H1 (cell line): ENCODE data around the gene DNA2. TPM values are rescaled to one million over a fixed set of nuclear protein-coding genes. Genes with fewer than 3 reads are reported as not detected.

Experiments used
- CTCF ChIA-PET: fragments of 300-600 bp; sonication (Branson Sonifier 250); formaldehyde crosslinking; loops from one replicate; lab custom pipeline; 2021; ENCODE audit not compliant: partially characterized antibody; lab: Charles Lee
- POLR2A ChIA-PET: fragments of 300-600 bp; sonication (Branson Sonifier 250); formaldehyde crosslinking; loops from one replicate; lab custom pipeline; 2021; ENCODE audit warnings: inconsistent platforms; ENCODE audit not compliant: partially characterized antibody; lab: Charles Lee
- DNase-seq, 2 experiments: peaks; one replicate each; pipeline versions ENCODE4 v3.0.0 to v3.0.0-alpha.2; 2010 to 2022; ENCODE audit warnings: low spot score in 2 of 2, low read depth in 1 of 2, mixed read lengths in 1 of 2
- FAIRE-seq: peaks from 2 replicates; lab custom pipeline; 2011; peaks lifted over from hg19 to GRCh38; lab: Jason Lieb, UNC
- H2AFZ ChIP-seq: 2 replicates; pipeline ENCODE4 v1.8.1; 2012; ENCODE audit warnings: low read length, inconsistent platforms
- H2AK5ac ChIP-seq: 2 replicates; pipeline ENCODE4 v1.6.1; 2013; ENCODE audit warnings: low read depth, low read length
- H2BK120ac ChIP-seq: replicated peaks from 2 replicates; pipeline ENCODE3; 2013; ENCODE audit warnings: low read depth, low read length, inconsistent platforms
- H2BK12ac ChIP-seq: 2 replicates; pipeline ENCODE4 v1.6.1; 2013; ENCODE audit warnings: low read depth, low read length
- H2BK15ac ChIP-seq: 2 replicates; pipeline ENCODE4 v1.6.1; 2013; ENCODE audit warnings: low read length
- H2BK20ac ChIP-seq: 2 replicates; pipeline ENCODE4 v1.6.1; 2013; ENCODE audit warnings: low read length
- H2BK5ac ChIP-seq: 2 replicates; pipeline ENCODE4 v1.6.1; 2013; ENCODE audit warnings: low read depth, low read length
- H3K14ac ChIP-seq: 2 replicates; pipeline ENCODE4 v1.6.1; 2013; ENCODE audit warnings: inconsistent platforms; ENCODE audit not compliant: insufficient read length
- H3K18ac ChIP-seq: 2 replicates; pipeline ENCODE4 v1.6.1; 2013; ENCODE audit warnings: low read length; ENCODE audit errors: extremely low read depth
- H3K23ac ChIP-seq: 2 replicates; pipeline ENCODE4 v1.6.1; 2013; ENCODE audit warnings: inconsistent platforms; ENCODE audit not compliant: insufficient read length
- H3K23me2 ChIP-seq: 2 replicates; pipeline ENCODE4 v1.6.1; 2013; ENCODE audit warnings: low read depth, low read length
- H3K27ac ChIP-seq: 2 replicates; pipeline ENCODE4 v1.6.1; 2011; ENCODE audit warnings: low read depth, low read length, inconsistent platforms
- H3K27me3 ChIP-seq, 4 experiments: replicated peaks in 1 of 4; 1 replicate in 1 of 4; 2 replicates in 3 of 4; pipeline versions ENCODE4 v1.6.1 to v1.8.1; 2011 to 2013; ENCODE audit warnings: low read length in 3 of 4, mild to moderate bottlenecking in 3 of 4, inconsistent platforms in 2 of 4, mixed read lengths in 2 of 4, moderate library complexity in 1 of 4; ENCODE audit not compliant: control insufficient read depth in 3 of 4, insufficient read depth in 3 of 4; ENCODE audit errors: extremely low read depth in 1 of 4
- H3K36me3 ChIP-seq, 4 experiments: 2 replicates each; pipeline versions ENCODE4 v1.6.1 to v1.8.1; 2011 to 2013; ENCODE audit warnings: mild to moderate bottlenecking in 4 of 4, low read length in 3 of 4, moderate library complexity in 2 of 4, control low read depth in 1 of 4, inconsistent platforms in 1 of 4; ENCODE audit not compliant: insufficient read depth in 4 of 4, control insufficient read depth in 2 of 4
- H3K4ac ChIP-seq: replicated peaks from 2 replicates; pipeline ENCODE3; 2013; ENCODE audit warnings: low read length, low read depth, mixed read lengths, inconsistent platforms; ENCODE audit not compliant: insufficient read length
- H3K4me1 ChIP-seq, 4 experiments: replicated peaks in 1 of 4; 1 replicate in 1 of 4; 2 replicates in 3 of 4; pipeline versions ENCODE4 v1.6.1 to v1.8.1; 2011 to 2013; ENCODE audit warnings: low read length in 3 of 4, inconsistent platforms in 2 of 4, mixed read lengths in 1 of 4; ENCODE audit not compliant: insufficient read depth in 4 of 4, control insufficient read depth in 3 of 4
- H3K4me2 ChIP-seq, 2 experiments: 2 replicates each; pipeline versions ENCODE4 v1.6.1 to v1.8.1; 2011 to 2013; ENCODE audit warnings: low read depth in 2 of 2, low read length in 2 of 2, control low read depth in 1 of 2, inconsistent platforms in 1 of 2, mild to moderate bottlenecking in 1 of 2; ENCODE audit not compliant: insufficient read depth in 1 of 2
- H3K4me3 ChIP-seq, 4 experiments: fragments of 200-600, 300-600 bp in 1 of 4; sonication (generic), shearing (Covaris generic), sonication (Bioruptor Twin) in 1 of 4; 2 replicates each; pipeline versions ENCODE4 v1.5.1 to v1.8.1; 2011 to 2016; ENCODE audit warnings: low read length in 4 of 4, low read depth in 3 of 4, control low read depth in 2 of 4, inconsistent platforms in 2 of 4, mild to moderate bottlenecking in 2 of 4, mixed read lengths in 1 of 4, moderate library complexity in 1 of 4; ENCODE audit not compliant: insufficient read depth in 2 of 4; ENCODE audit errors: extremely low read depth in 1 of 4
- H3K56ac ChIP-seq: replicated peaks from 2 replicates; pipeline ENCODE3; 2013; ENCODE audit warnings: low read depth, mild to moderate bottlenecking, mixed read lengths, low read length, inconsistent platforms; ENCODE audit not compliant: insufficient read length
- H3K79me1 ChIP-seq: 2 replicates; pipeline ENCODE4 v1.6.1; 2013; ENCODE audit warnings: low read depth, low read length, control low read depth
- H3K79me2 ChIP-seq, 2 experiments: 2 replicates each; pipeline versions ENCODE4 v1.6.1 to v1.8.1; 2012 to 2013; ENCODE audit warnings: low read length in 2 of 2, mild to moderate bottlenecking in 2 of 2, inconsistent platforms in 1 of 2; ENCODE audit not compliant: insufficient read depth in 2 of 2, control insufficient read depth in 1 of 2
- H3K9ac ChIP-seq, 4 experiments: replicated peaks in 1 of 4; 1 replicate in 1 of 4; 2 replicates in 3 of 4; pipeline versions ENCODE4 v1.6.1 to v1.8.1; 2011 to 2013; ENCODE audit warnings: low read depth in 3 of 4, low read length in 3 of 4, control low read depth in 2 of 4, mild to moderate bottlenecking in 2 of 4, moderate library complexity in 2 of 4, inconsistent platforms in 1 of 4; ENCODE audit errors: extremely low read depth in 1 of 4
- H3K9me3 ChIP-seq, 2 experiments: 2 replicates each; pipeline versions ENCODE4 v1.6.1 to v1.8.1; 2012 to 2013; ENCODE audit warnings: mild to moderate bottlenecking in 2 of 2, moderate library complexity in 2 of 2, control low read depth in 1 of 2, inconsistent platforms in 1 of 2, low read depth in 1 of 2, low read length in 1 of 2, mixed read lengths in 1 of 2; ENCODE audit not compliant: insufficient read depth in 2 of 2
- H4K20me1 ChIP-seq, 2 experiments: replicated peaks in 1 of 2; 2 replicates each; pipeline versions ENCODE3 to v1.8.1; 2011 to 2013; ENCODE audit warnings: inconsistent platforms in 2 of 2, low read length in 2 of 2, mild to moderate bottlenecking in 1 of 2; ENCODE audit not compliant: insufficient read depth in 2 of 2, control insufficient read depth in 1 of 2
- H4K5ac ChIP-seq: 2 replicates; pipeline ENCODE4 v1.6.1; 2013; ENCODE audit warnings: low read length, low read depth, mixed read lengths, inconsistent platforms; ENCODE audit not compliant: insufficient read length
- H4K8ac ChIP-seq: 2 replicates; pipeline ENCODE4 v1.8.0; 2013; ENCODE audit warnings: mild to moderate bottlenecking, moderate library complexity, low read length, inconsistent platforms; ENCODE audit not compliant: insufficient read depth; ENCODE audit errors: extremely low read depth
- H4K91ac ChIP-seq: replicated peaks from 2 replicates; pipeline ENCODE3; 2013; ENCODE audit warnings: low read length, mixed read lengths, inconsistent platforms; ENCODE audit not compliant: insufficient read length
- SP2 ChIP-seq: IDR thresholded peaks from 2 replicates; pipeline ENCODE4 v1.6.1; 2012; ENCODE audit warnings: mild to moderate bottlenecking, low read length, inconsistent platforms
- WGBS, 2 experiments: shearing (Covaris generic) in 1 of 2; methylation state at CpG; one replicate each; pipeline versions ENCODE4 v1.1.6 to v1.1.7; 2013 to 2015; ENCODE audit warnings: low lambda C conversion rate in 2 of 2, mixed read lengths in 2 of 2, inconsistent platforms in 1 of 2, low coverage in 1 of 2, missing lambda C conversion rate in 1 of 2; ENCODE audit not compliant: insufficient replicate concordance in 2 of 2, insufficient coverage in 1 of 2, insufficient read length in 1 of 2; ENCODE audit errors: extremely low coverage in 1 of 2, missing lambda C conversion rate in 1 of 2; 5-methylcytosine and 5-hydroxymethylcytosine counted together
- polyA plus RNA-seq, 7 experiments: library from polyadenylated mRNA; depleted of rRNA in 3 of 7; stranded (reverse) in 5 of 7; unstranded in 2 of 7; fragments of >200 nt in 5 of 7; fragments of 200-250 nt in 2 of 7; gene quantifications; 1 replicate in 5 of 7; 2 replicates in 1 of 7; 4 replicates in 1 of 7; pipeline versions ENCODE4 v1.2.1 to v1.2.3, GENCODE V29; 2011 to 2013; ENCODE audit warnings: missing spikeins in 2 of 7, mixed read lengths in 2 of 7
- total RNA-seq: library from RNA; stranded (reverse); fragmentation: NEBNext Ultra II Directional; extraction: Animal tissue kit (Norgen Biotek cat#: 25700); gene quantifications from 2 replicates; pipeline ENCODE4 v1.2.1, GENCODE V29; 2021

DNA2 gene
- total and polyA plus RNA-seq, 2 of the 8 experiments (the other 6 are each of a cell fraction or from before 2014, with no cell fraction given), result 16.0 to 57.9 TPM

GRCh38 chr10:68403701-68404100 lies 68.1 kb downstream of the DNA2 start:
- Histone ChIP-seq H3K36me3 (peaks cover 0 to 4% (median 0%) of the 10 kb centered on the region in 4 experiments; a peak in 1 of 8 replicates), H3K9me3 (no peaks in the 10 kb centered on the region), H3K4me1 (peaks cover 0 to 4% (median 0%) of the 10 kb centered on the region in 4 experiments; a peak in 2 of 7 replicates), H3K27ac (no peak overlapping the region), H3K4me2 (no peak overlapping the region), H2BK5ac (no peak overlapping the region), H3K4ac (no peak overlapping the region), H3K23me2 (peaks cover 6% of the 10 kb centered on the region; the same call in 1 of the 2 replicates), H2BK15ac (no peak overlapping the region), H3K4me3 (no peak overlapping the region), H3K9ac (no peak overlapping the region), H4K8ac (no peak overlapping the region), H4K91ac (no peak overlapping the region), H2AK5ac (no peak overlapping the region), H3K14ac (no peak overlapping the region), H2AFZ (no peak overlapping the region), H2BK120ac (no peak overlapping the region), H3K27me3 (no peaks in the 10 kb centered on the region), H3K56ac (no peak overlapping the region), H4K20me1 (no peaks in the 10 kb centered on the region), H3K79me2 (peaks cover 0 to 29% of the 10 kb centered on the region in 2 experiments; a peak in 2 of 4 replicates), H3K23ac (no peak overlapping the region), H2BK20ac (no peak overlapping the region), H3K18ac (no peak overlapping the region), H4K5ac (no peak overlapping the region), H2BK12ac (no peak overlapping the region), H3K79me1 (no peaks in the 10 kb centered on the region; the same call in 1 of the 2 replicates)
- CTCF ChIA-PET, result interaction anchor here (0.6 kb wide), 1 partner anchor 167 kb away, joined by 4 read pairs; no protein-coding TSS in a partner anchor
- DNase-seq (no peak), FAIRE-seq (no peak)
- TF ChIP-seq SP2, result no peak
- 92% methylated on average over 4 of the region's 4 CpGs; no CpG with 5 or more reads in 1 of the 2 experiments for WGBS, 2 experiments
- POLR2A ChIA-PET, result interaction anchor here (0.5 kb wide), 1 partner anchor 22 kb away, joined by 3 read pairs; no protein-coding TSS in a partner anchor
